Endothelial cell of umbilical vein (primary cell): ENCODE data around the gene NPHP3. TPM values are rescaled to one million over a fixed set of nuclear protein-coding genes. Genes with fewer than 3 reads are reported as not detected.

Experiments
- BruUV-seq: library from RNA; stranded (reverse); fragments of 400-500 nt; replicated peaks from 2 replicates; lab custom pipeline; 2021; lab: Mats Ljungman, UMichigan
- CTCF ChIA-PET: fragments of 300-600, 350-600 bp; sonication (Branson Sonifier 250); formaldehyde crosslinking; loops from one replicate; lab custom pipeline; 2021; ENCODE audit warnings: antibody characterized with exemption, inconsistent platforms; lab: Charles Lee
- POLR2A ChIA-PET: fragments of 300-600, 350-600 bp; sonication (Branson Sonifier 250); formaldehyde crosslinking; loops from one replicate; lab custom pipeline; 2021; ENCODE audit warnings: antibody characterized with exemption, inconsistent platforms; lab: Charles Lee
- DNase-seq: peaks from one replicate; pipeline ENCODE4 v3.0.0-alpha.2; 2011; ENCODE audit warnings: low read depth, low spot score
- FAIRE-seq: peaks from 2 replicates; lab custom pipeline; 2011; peaks lifted over from hg19 to GRCh38; lab: Jason Lieb, UNC
- H2AFZ ChIP-seq: 2 replicates; pipeline ENCODE4 v1.6.0; 2012; ENCODE audit warnings: low read depth, low read length, control low read depth, inconsistent platforms
- H3K27ac ChIP-seq: 2 replicates; pipeline ENCODE4 v1.5.1; 2011; ENCODE audit warnings: low read depth, mild to moderate bottlenecking, control low read depth, low read length, moderate library complexity; ENCODE audit not compliant: insufficient read depth
- H3K27me3 ChIP-seq, 2 experiments: 2 replicates each; pipeline versions ENCODE4 v1.6.0 to v1.6.1; 2011; ENCODE audit warnings: low read length in 2 of 2, mixed read lengths in 1 of 2; ENCODE audit not compliant: control insufficient read depth in 2 of 2, insufficient read depth in 2 of 2
- H3K36me3 ChIP-seq, 2 experiments: 2 replicates in 1 of 2; 3 replicates in 1 of 2; pipeline ENCODE4 v1.5.1; 2011; ENCODE audit warnings: low read length in 2 of 2, mild to moderate bottlenecking in 1 of 2, moderate library complexity in 1 of 2; ENCODE audit not compliant: control insufficient read depth in 2 of 2, insufficient read depth in 2 of 2; ENCODE audit errors: extremely low read depth in 1 of 2
- H3K4me1 ChIP-seq: 3 replicates; pipeline ENCODE4 v1.5.1; 2011; ENCODE audit warnings: mild to moderate bottlenecking, low read length; ENCODE audit not compliant: control insufficient read depth, insufficient read depth; ENCODE audit errors: extremely low read depth
- H3K4me2 ChIP-seq: 2 replicates; pipeline ENCODE4 v1.6.1; 2011; ENCODE audit warnings: low read length, control low read depth, mixed read lengths; ENCODE audit not compliant: insufficient read depth
- H3K4me3 ChIP-seq, 3 experiments: fragments of 200-600 bp in 1 of 3; sonication (generic), shearing (Covaris generic) in 1 of 3; replicated peaks in 1 of 3; 2 replicates each; pipeline ENCODE4 v1.5.1; 2011 to 2016; ENCODE audit warnings: control low read depth in 3 of 3, low read length in 3 of 3, mild to moderate bottlenecking in 2 of 3, inconsistent platforms in 1 of 3, low read depth in 1 of 3, moderate library complexity in 1 of 3; ENCODE audit not compliant: insufficient read depth in 1 of 3
- H3K79me2 ChIP-seq: 2 replicates; pipeline ENCODE4 v1.6.0; 2012; ENCODE audit warnings: low read length, inconsistent platforms; ENCODE audit not compliant: control insufficient read depth, insufficient read depth
- H3K9ac ChIP-seq: replicated peaks from 2 replicates; pipeline ENCODE3; 2011; ENCODE audit warnings: low read length, control low read depth; ENCODE audit not compliant: insufficient read depth; ENCODE audit errors: extremely low read depth
- H3K9me1 ChIP-seq: replicated peaks from 3 replicates; pipeline ENCODE4 v1.6.0; 2011; ENCODE audit warnings: mild to moderate bottlenecking, low read length; ENCODE audit not compliant: control insufficient read depth, insufficient read depth; ENCODE audit errors: extremely low read depth
- H3K9me3 ChIP-seq: replicated peaks from 2 replicates; pipeline ENCODE4 v1.5.1; 2012; ENCODE audit warnings: low read length, inconsistent platforms; ENCODE audit not compliant: control insufficient read depth, insufficient read depth
- H4K20me1 ChIP-seq: replicated peaks from 2 replicates; pipeline ENCODE3; 2011; ENCODE audit warnings: mild to moderate bottlenecking, low read length; ENCODE audit not compliant: control insufficient read depth, insufficient read depth; ENCODE audit errors: extremely low read depth
- EZH2 ChIP-seq: IDR thresholded peaks from 2 replicates; pipeline ENCODE4 v1.6.1; 2012; ENCODE audit warnings: borderline replicate concordance, low read depth, mild to moderate bottlenecking, moderate library complexity, low read length, inconsistent platforms; ENCODE audit not compliant: severe bottlenecking
- FOS ChIP-seq: IDR thresholded peaks from 2 replicates; pipeline ENCODE4 v1.6.1; 2011; ENCODE audit warnings: mild to moderate bottlenecking, low read length, moderate library complexity, borderline replicate concordance; ENCODE audit not compliant: insufficient read depth
- GATA2 ChIP-seq: IDR thresholded peaks from 2 replicates; pipeline ENCODE4 v1.7.0; 2011; ENCODE audit warnings: low read depth, mild to moderate bottlenecking, moderate library complexity, mixed read lengths, low read length; ENCODE audit not compliant: insufficient read length, insufficient read depth
- JUN ChIP-seq: IDR thresholded peaks from 2 replicates; pipeline ENCODE4 v1.6.1; 2011; ENCODE audit warnings: borderline replicate concordance, low read depth; ENCODE audit not compliant: insufficient read length, insufficient read depth
- MAX ChIP-seq: IDR thresholded peaks from 2 replicates; pipeline ENCODE4 v1.6.1; 2011; ENCODE audit not compliant: insufficient read depth, insufficient read length
- MYC ChIP-seq: IDR thresholded peaks from one replicate; pipeline ENCODE4 v1.6.1; 2011; ENCODE audit warnings: mild to moderate bottlenecking, low read depth, low read length
- POLR2A ChIP-seq: IDR thresholded peaks from 2 replicates; pipeline ENCODE4 v1.6.1; 2012; ENCODE audit warnings: low read depth, mild to moderate bottlenecking, control low read depth, low read length
- POLR2AphosphoS5 ChIP-seq: IDR thresholded peaks from 2 replicates; pipeline ENCODE4 v1.6.1; 2012; ENCODE audit warnings: low read depth, mild to moderate bottlenecking, control low read depth, low read length, moderate library complexity; ENCODE audit not compliant: insufficient read depth
- dilution Hi-C: fragments of 300-500 bp; cut with MboI; formaldehyde crosslinking; loops from one replicate; pipeline ENCODE4 v1.15.0; 2019; ENCODE audit warnings: low sequenced_read_pairs; ENCODE audit not compliant: extremely low pct_ligation_motif_present
- intact Hi-C: fragments of 100-400 bp; cut with micrococcal nuclease; formaldehyde crosslinking; loops from one replicate; pipeline ENCODE4 v1.10.0; 2022
- polyA plus RNA-seq, 4 experiments: library from polyadenylated mRNA; depleted of rRNA in 3 of 4; stranded (reverse) in 3 of 4; unstranded in 1 of 4; fragments of >200 nt; gene quantifications; 2 replicates each; pipeline versions ENCODE4 v1.2.1 to v1.2.3, GENCODE V29; 2011 to 2012; ENCODE audit warnings: missing spikeins in 1 of 4
- total RNA-seq: library from RNA; stranded (reverse); gene quantifications from 2 replicates; pipeline ENCODE4 v1.2.3, GENCODE V29; 2021
- TF ChIP-seq, protein P1 (sequence below), 2 donors: IDR thresholded peaks; 1 replicate in 1 of 2; 2 replicates in 1 of 2; pipeline ENCODE4 v1.5.1; 2011; ENCODE audit warnings: low read length in 2 of 2, mild to moderate bottlenecking in 2 of 2, moderate library complexity in 2 of 2, control low read depth in 1 of 2, inconsistent platforms in 1 of 2, low read depth in 1 of 2; ENCODE audit not compliant: insufficient read depth in 1 of 2; ENCODE audit errors: extremely low read depth in 1 of 2

Gene NPHP3
- total and polyA plus RNA-seq, 2 donors (not counting 3 experiments of a cell fraction or from before 2014, with no cell fraction given) = 20.8 to 30.3 TPM

- H3K27me3 ChIP-seq = no peaks in the 10 kb centered on the region
- no TSS peak for BruUV-seq
Observed at GRCh38 chr3:132756108-132756650, 34.0 kb upstream of the NPHP3 start.

More at GRCh38 chr3:132756108-132756650, 34.0 kb upstream of the NPHP3 start:
- H3K9me1 ChIP-seq = no peaks in the 10 kb centered on the region
- no peak overlapping the region for H3K4me2 ChIP-seq
- no peak for FAIRE-seq
- H3K36me3 ChIP-seq = no peaks in the 10 kb centered on the region
- ChIA-PET CTCF (no interaction called here), POLR2A (no interaction called here)
- H3K9me3 ChIP-seq = no peaks in the 10 kb centered on the region
- no peak overlapping the region for H2AFZ ChIP-seq
- TF ChIP-seq, protein P1, sequence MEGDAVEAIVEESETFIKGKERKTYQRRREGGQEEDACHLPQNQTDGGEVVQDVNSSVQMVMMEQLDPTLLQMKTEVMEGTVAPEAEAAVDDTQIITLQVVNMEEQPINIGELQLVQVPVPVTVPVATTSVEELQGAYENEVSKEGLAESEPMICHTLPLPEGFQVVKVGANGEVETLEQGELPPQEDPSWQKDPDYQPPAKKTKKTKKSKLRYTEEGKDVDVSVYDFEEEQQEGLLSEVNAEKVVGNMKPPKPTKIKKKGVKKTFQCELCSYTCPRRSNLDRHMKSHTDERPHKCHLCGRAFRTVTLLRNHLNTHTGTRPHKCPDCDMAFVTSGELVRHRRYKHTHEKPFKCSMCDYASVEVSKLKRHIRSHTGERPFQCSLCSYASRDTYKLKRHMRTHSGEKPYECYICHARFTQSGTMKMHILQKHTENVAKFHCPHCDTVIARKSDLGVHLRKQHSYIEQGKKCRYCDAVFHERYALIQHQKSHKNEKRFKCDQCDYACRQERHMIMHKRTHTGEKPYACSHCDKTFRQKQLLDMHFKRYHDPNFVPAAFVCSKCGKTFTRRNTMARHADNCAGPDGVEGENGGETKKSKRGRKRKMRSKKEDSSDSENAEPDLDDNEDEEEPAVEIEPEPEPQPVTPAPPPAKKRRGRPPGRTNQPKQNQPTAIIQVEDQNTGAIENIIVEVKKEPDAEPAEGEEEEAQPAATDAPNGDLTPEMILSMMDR (IDR thresholded peaks at IDR 0.05; ENCODE audit: extremely low read depth in 1 of 2, insufficient read depth in 1 of 2, low read depth in 1 of 2, low read length in 2 of 2) = no peak
- no peak for TF ChIP-seq POLR2AphosphoS5
- TF ChIP-seq MYC = no peak
- no peak for TF ChIP-seq POLR2A
- no peak for TF ChIP-seq FOS
- no peak for TF ChIP-seq MAX
- no peak for TF ChIP-seq GATA2
- no peak for TF ChIP-seq JUN
- no peak for TF ChIP-seq EZH2
- H3K27ac ChIP-seq = no peak overlapping the region
- DNase-seq = no peak
- intact Hi-C loops = no loop called here
- H3K4me3 ChIP-seq = no peak overlapping the region
- H3K79me2 ChIP-seq = no peaks in the 10 kb centered on the region
- no peaks in the 10 kb centered on the region for H3K4me1 ChIP-seq
- dilution Hi-C loops = no loop called here
- no peak overlapping the region for H3K9ac ChIP-seq
- H4K20me1 ChIP-seq = no peaks in the 10 kb centered on the region
